Stimulated activated CD4-positive, alpha-beta T cell treated with anti-CD3 and anti-CD28 coated beads, Interleukin-2, amount 100 ng/mL, for 4 hours (primary cell): ENCODE measurements around the gene GATM.
"Not testable (repeated sequence)": the region's sequence is repeated elsewhere in the genome, so short reads cannot be mapped to it uniquely, and the experiment has no call there.

Source experiments
- DNase-seq: peaks from one replicate; pipeline ENCODE4 v3.0.0-alpha.2; 2020; ENCODE audit warnings: low read depth

The GATM gene

GRCh38 chr15:45351227-45351626 is 27.1 kb downstream of the GATM start:
- no peak for DNase-seq

GRCh38 chr15:45349623-45350022 is 28.7 kb downstream of the GATM start:
- DNase-seq = no peak

GRCh38 chr15:45347989-45348388 is 30.4 kb downstream of the GATM start:
- DNase-seq = no peak

GRCh38 chr15:45347033-45347432 is 31.3 kb downstream of the GATM start:
- DNase-seq = no peak

- DNase-seq = no peak
Measured at GRCh38 chr15:45346381-45346780, 32.0 kb downstream of the GATM start.

- no peak for DNase-seq
Measured at GRCh38 chr15:45343258-45343860, 35.0 kb downstream of the GATM start.

- no peak for DNase-seq
Measured at GRCh38 chr15:45341790-45342189, 36.6 kb downstream of the GATM start.

GRCh38 chr15:45340429-45340828 is 37.9 kb downstream of the GATM start:
- DNase-seq = no peak

- no peak for DNase-seq
Measured at GRCh38 chr15:45338417-45338816, 39.9 kb downstream of the GATM start.

GRCh38 chr15:45337224-45337623 is 41.1 kb downstream of the GATM start:
- no peak for DNase-seq

- no peak for DNase-seq
Measured at GRCh38 chr15:45333550-45333949, 44.8 kb downstream of the GATM start.

GRCh38 chr15:45332694-45333093 is 45.6 kb downstream of the GATM start:
- no peak for DNase-seq

GRCh38 chr15:45331972-45332371 is 46.4 kb downstream of the GATM start:
- no peak for DNase-seq

- DNase-seq = no peak
Measured at GRCh38 chr15:45328663-45329062, 49.7 kb downstream of the GATM start.

- DNase-seq = no peak
Measured at GRCh38 chr15:45326741-45327140, 51.6 kb downstream of the GATM start.

GRCh38 chr15:45326280-45326679 is 52.1 kb downstream of the GATM start:
- DNase-seq = no peak

GRCh38 chr15:45320581-45321205 is 57.7 kb downstream of the GATM start:
- no peak for DNase-seq

- no peak for DNase-seq
Measured at GRCh38 chr15:45319472-45320214, 58.7 kb downstream of the GATM start.

- no peak for DNase-seq
Measured at GRCh38 chr15:45314960-45315359, 63.4 kb downstream of the GATM start.

GRCh38 chr15:45314117-45314516 is 64.2 kb downstream of the GATM start:
- not testable (repeated sequence) for DNase-seq
